Keratinocyte (primary cell): ENCODE data around the gene FBXW7.

Source experiments
- CTCF ChIP-seq, 3 experiments: IDR thresholded peaks in 1 of 3; conservative IDR thresholded peaks in 1 of 3; optimal IDR thresholded peaks in 1 of 3; 2 replicates in 2 of 3; 3 replicates in 1 of 3; pipeline versions ENCODE3 to v1.5.1; 2011; ENCODE audit warnings: low read length in 3 of 3, mild to moderate bottlenecking in 3 of 3, moderate library complexity in 2 of 3, control low read depth in 1 of 3, inconsistent platforms in 1 of 3; ENCODE audit not compliant: insufficient read depth in 2 of 3; ENCODE audit errors: extremely low read depth in 1 of 3
- EZH2 ChIP-seq: IDR thresholded peaks from one replicate; pipeline ENCODE4 v1.6.1; 2012; ENCODE audit warnings: inconsistent platforms, mild to moderate bottlenecking, low read length, moderate library complexity

GRCh38 chr4:152277333-152277732, 258.6 kb downstream of the FBXW7 start:
- TF ChIP-seq CTCF (optimal IDR thresholded peaks at IDR 0.05 in 1 of 3, IDR thresholded peaks at IDR 0.05 in 1 of 3, conservative IDR thresholded peaks at IDR 0.05 in 1 of 3; ENCODE audit: extremely low read depth in 1 of 3, insufficient read depth in 2 of 3, low read length in 3 of 3) (no peak), EZH2 (no peak)
